B cell (primary cell): Measurements from ENCODE around the gene RILP.

Experiments used
- EZH2 ChIP-seq: IDR thresholded peaks from 2 replicates; pipeline ENCODE4 v1.6.1; 2012; ENCODE audit warnings: borderline replicate concordance, low read depth, mild to moderate bottlenecking, moderate library complexity, low read length; ENCODE audit not compliant: insufficient read depth, poor library complexity, severe bottlenecking
- TF ChIP-seq, protein P1 (sequence below): fragments of 200-600 bp; IDR thresholded peaks from one replicate; pipeline ENCODE4 v1.8.0; 2022; ENCODE audit warnings: antibody characterized with exemption, mild to moderate bottlenecking

DNA sequence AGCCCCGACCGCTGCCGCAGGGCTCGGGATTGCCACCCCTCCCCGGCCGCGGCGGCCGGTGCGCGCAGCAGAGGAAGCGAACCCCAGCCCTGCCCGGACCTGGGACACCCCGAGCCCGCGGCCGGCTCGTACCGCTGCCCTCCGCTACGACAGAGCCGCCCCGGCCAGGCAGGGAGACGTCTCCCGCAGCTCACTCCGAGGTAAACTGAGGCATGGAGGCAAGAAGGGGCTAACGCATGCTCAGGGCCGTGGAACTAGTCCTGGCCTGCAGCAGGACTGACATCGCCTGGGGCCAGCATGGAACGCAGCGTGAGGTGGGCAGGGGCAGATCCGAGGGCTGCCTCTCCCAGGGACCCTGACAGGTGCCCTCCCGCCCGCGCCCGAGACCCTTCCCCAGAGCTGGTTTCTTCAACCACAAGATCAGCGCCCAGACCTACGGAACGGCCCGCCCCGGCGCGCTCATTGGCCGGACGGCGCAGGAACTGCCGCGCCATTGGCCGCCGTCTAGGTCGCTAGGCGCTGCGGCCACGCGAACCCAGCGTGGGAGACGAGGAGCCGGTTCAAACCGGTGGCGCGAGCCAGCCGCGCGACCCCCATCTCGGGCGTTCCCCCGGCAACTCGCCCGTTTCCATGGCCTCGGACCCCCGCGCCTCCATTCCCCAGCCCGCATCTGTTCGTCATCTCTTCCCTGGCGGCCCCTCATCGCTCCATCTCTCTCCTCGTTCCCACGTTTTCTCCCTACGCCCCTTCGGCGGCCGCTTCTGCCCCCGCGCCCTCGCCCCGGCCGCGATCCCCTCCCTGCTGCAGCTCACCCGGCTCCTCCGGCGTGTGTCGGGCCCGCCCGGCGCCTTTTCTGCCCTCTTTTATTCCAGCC, 21.4 kb downstream of the RILP start, which contains the start of gene SLC43A2:
- TF ChIP-seq, protein P1, sequence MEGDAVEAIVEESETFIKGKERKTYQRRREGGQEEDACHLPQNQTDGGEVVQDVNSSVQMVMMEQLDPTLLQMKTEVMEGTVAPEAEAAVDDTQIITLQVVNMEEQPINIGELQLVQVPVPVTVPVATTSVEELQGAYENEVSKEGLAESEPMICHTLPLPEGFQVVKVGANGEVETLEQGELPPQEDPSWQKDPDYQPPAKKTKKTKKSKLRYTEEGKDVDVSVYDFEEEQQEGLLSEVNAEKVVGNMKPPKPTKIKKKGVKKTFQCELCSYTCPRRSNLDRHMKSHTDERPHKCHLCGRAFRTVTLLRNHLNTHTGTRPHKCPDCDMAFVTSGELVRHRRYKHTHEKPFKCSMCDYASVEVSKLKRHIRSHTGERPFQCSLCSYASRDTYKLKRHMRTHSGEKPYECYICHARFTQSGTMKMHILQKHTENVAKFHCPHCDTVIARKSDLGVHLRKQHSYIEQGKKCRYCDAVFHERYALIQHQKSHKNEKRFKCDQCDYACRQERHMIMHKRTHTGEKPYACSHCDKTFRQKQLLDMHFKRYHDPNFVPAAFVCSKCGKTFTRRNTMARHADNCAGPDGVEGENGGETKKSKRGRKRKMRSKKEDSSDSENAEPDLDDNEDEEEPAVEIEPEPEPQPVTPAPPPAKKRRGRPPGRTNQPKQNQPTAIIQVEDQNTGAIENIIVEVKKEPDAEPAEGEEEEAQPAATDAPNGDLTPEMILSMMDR = no peak
- no peak for TF ChIP-seq EZH2
